ENCODE data around the gene NACC2. TPM values are rescaled to one million over a fixed set of nuclear protein-coding genes. Genes with fewer than 3 reads are reported as not detected.

Gene NACC2
- total RNA-seq, 1 donor from 2014 or later = 5.4 TPM

- Mint-ChIP-seq H3K4me3 (ENCODE audit: low read depth) (no peak overlapping the region), H3K27ac (no peak overlapping the region), H3K27me3 (ENCODE audit: low read depth) (peaks cover 13% of the 10 kb centered on the region), H3K4me1 (ENCODE audit: low read depth) (peaks cover 1% of the 10 kb centered on the region), H3K9me3 (no peaks in the 10 kb centered on the region), H3K36me3 (ENCODE audit: low read depth) (no peaks in the 10 kb centered on the region)
- no peak for DNase-seq (ENCODE audit: low spot score)
- intact Hi-C loops (cut with micrococcal nuclease) = no loop called here
These were observed 41.2 kb upstream of the NACC2 start for GRCh38 chr9:136136127-136136925.

GRCh38 chr9:136135326-136136126 is 40.4 kb upstream of the NACC2 start:
- H3K27me3 Mint-ChIP-seq (ENCODE audit: low read depth) = peaks cover 15% of the 10 kb centered on the region
- no peaks in the 10 kb centered on the region for H3K36me3 Mint-ChIP-seq (ENCODE audit: low read depth)
- no peak overlapping the region for H3K4me3 Mint-ChIP-seq (ENCODE audit: low read depth)
- H3K9me3 Mint-ChIP-seq = no peaks in the 10 kb centered on the region
- DNase-seq (ENCODE audit: low spot score) = no peak
- intact Hi-C loops (cut with micrococcal nuclease) = no loop called here
- no peak overlapping the region for H3K27ac Mint-ChIP-seq
- H3K4me1 Mint-ChIP-seq (ENCODE audit: low read depth) = peaks cover 1% of the 10 kb centered on the region

- no peaks in the 10 kb centered on the region for H3K36me3 Mint-ChIP-seq (ENCODE audit: low read depth)
- peaks cover 19% of the 10 kb centered on the region for H3K27me3 Mint-ChIP-seq (ENCODE audit: low read depth)
- H3K9me3 Mint-ChIP-seq = no peaks in the 10 kb centered on the region
- intact Hi-C loops (cut with micrococcal nuclease) = no loop called here
- no peak overlapping the region for H3K4me3 Mint-ChIP-seq (ENCODE audit: low read depth)
- H3K27ac Mint-ChIP-seq = no peak overlapping the region
- peaks cover 1% of the 10 kb centered on the region for H3K4me1 Mint-ChIP-seq (ENCODE audit: low read depth)
- DNase-seq (ENCODE audit: low spot score) = no peak
These were observed 38.9 kb upstream of the NACC2 start for GRCh38 chr9:136133959-136134484.

GRCh38 chr9:136133191-136133958 is 38.3 kb upstream of the NACC2 start:
- DNase-seq (ENCODE audit: low spot score) = no peak
- Mint-ChIP-seq H3K36me3 (ENCODE audit: low read depth) (no peaks in the 10 kb centered on the region), H3K9me3 (no peaks in the 10 kb centered on the region), H3K4me1 (ENCODE audit: low read depth) (peaks cover 1% of the 10 kb centered on the region), H3K27ac (no peak overlapping the region), H3K27me3 (ENCODE audit: low read depth) (peaks cover 19% of the 10 kb centered on the region), H3K4me3 (ENCODE audit: low read depth) (no peak overlapping the region)
- intact Hi-C loops (cut with micrococcal nuclease) = no loop called here

GRCh38 chr9:136132512-136133050 is 37.5 kb upstream of the NACC2 start:
- no peak for DNase-seq (ENCODE audit: low spot score)
- intact Hi-C loops (cut with micrococcal nuclease) = no loop called here
- H3K27ac Mint-ChIP-seq = no peak overlapping the region
- no peaks in the 10 kb centered on the region for H3K36me3 Mint-ChIP-seq (ENCODE audit: low read depth)
- peaks cover 1% of the 10 kb centered on the region for H3K4me1 Mint-ChIP-seq (ENCODE audit: low read depth)
- no peak overlapping the region for H3K4me3 Mint-ChIP-seq (ENCODE audit: low read depth)
- H3K27me3 Mint-ChIP-seq (ENCODE audit: low read depth) = peaks cover 19% of the 10 kb centered on the region
- H3K9me3 Mint-ChIP-seq = no peaks in the 10 kb centered on the region

- no peak overlapping the region for H3K27ac Mint-ChIP-seq
- intact Hi-C loops (cut with micrococcal nuclease) = no loop called here
- no peak overlapping the region for H3K4me3 Mint-ChIP-seq (ENCODE audit: low read depth)
- no peak for DNase-seq (ENCODE audit: low spot score)
- H3K9me3 Mint-ChIP-seq = no peaks in the 10 kb centered on the region
- H3K4me1 Mint-ChIP-seq (ENCODE audit: low read depth) = peaks cover 1% of the 10 kb centered on the region
- H3K36me3 Mint-ChIP-seq (ENCODE audit: low read depth) = no peaks in the 10 kb centered on the region
- peaks cover 19% of the 10 kb centered on the region for H3K27me3 Mint-ChIP-seq (ENCODE audit: low read depth)
These were observed 36.8 kb upstream of the NACC2 start for GRCh38 chr9:136131629-136132511.

GRCh38 chr9:136129176-136129575 is 34.1 kb upstream of the NACC2 start:
- Mint-ChIP-seq H3K27ac (no peak overlapping the region), H3K4me3 (ENCODE audit: low read depth) (no peak overlapping the region), H3K4me1 (ENCODE audit: low read depth) (peaks cover 1% of the 10 kb centered on the region), H3K9me3 (no peaks in the 10 kb centered on the region), H3K36me3 (ENCODE audit: low read depth) (no peaks in the 10 kb centered on the region), H3K27me3 (ENCODE audit: low read depth) (peaks cover 17% of the 10 kb centered on the region)
- DNase-seq (ENCODE audit: low spot score) = no peak
- intact Hi-C loops (cut with micrococcal nuclease) = no loop called here

- no peak for DNase-seq (ENCODE audit: low spot score)
- no peaks in the 10 kb centered on the region for H3K9me3 Mint-ChIP-seq
- H3K27ac Mint-ChIP-seq = no peak overlapping the region
- no peaks in the 10 kb centered on the region for H3K36me3 Mint-ChIP-seq (ENCODE audit: low read depth)
- intact Hi-C loops (cut with micrococcal nuclease) = no loop called here
- no peaks in the 10 kb centered on the region for H3K4me1 Mint-ChIP-seq (ENCODE audit: low read depth)
- no peak overlapping the region for H3K4me3 Mint-ChIP-seq (ENCODE audit: low read depth)
- peaks cover 12% of the 10 kb centered on the region for H3K27me3 Mint-ChIP-seq (ENCODE audit: low read depth)
These were observed 33.3 kb upstream of the NACC2 start for GRCh38 chr9:136128436-136128835.

- H3K4me1 Mint-ChIP-seq (ENCODE audit: low read depth) = no peaks in the 10 kb centered on the region
- H3K9me3 Mint-ChIP-seq = no peaks in the 10 kb centered on the region
- DNase-seq (ENCODE audit: low spot score) = no peak
- intact Hi-C loops (cut with micrococcal nuclease) = no loop called here
- H3K27ac Mint-ChIP-seq = no peak overlapping the region
- peaks cover 11% of the 10 kb centered on the region for H3K27me3 Mint-ChIP-seq (ENCODE audit: low read depth)
- H3K36me3 Mint-ChIP-seq (ENCODE audit: low read depth) = no peaks in the 10 kb centered on the region
- no peak overlapping the region for H3K4me3 Mint-ChIP-seq (ENCODE audit: low read depth)
These were observed 32.2 kb upstream of the NACC2 start for GRCh38 chr9:136127313-136127712.

- no peaks in the 10 kb centered on the region for H3K36me3 Mint-ChIP-seq (ENCODE audit: low read depth)
- H3K4me1 Mint-ChIP-seq (ENCODE audit: low read depth) = no peaks in the 10 kb centered on the region
- no peaks in the 10 kb centered on the region for H3K9me3 Mint-ChIP-seq
- H3K27me3 Mint-ChIP-seq (ENCODE audit: low read depth) = peaks cover 3% of the 10 kb centered on the region
- no peak for DNase-seq (ENCODE audit: low spot score)
- H3K4me3 Mint-ChIP-seq (ENCODE audit: low read depth) = no peak overlapping the region
- intact Hi-C loops (cut with micrococcal nuclease) = no loop called here
- H3K27ac Mint-ChIP-seq = no peak overlapping the region
These were observed 30.0 kb upstream of the NACC2 start for GRCh38 chr9:136124976-136125692.
